Kidney epithelial cell (primary cell): ENCODE data around the gene KCTD15. TPM values are rescaled to one million over a fixed set of nuclear protein-coding genes. Genes with fewer than 3 reads are reported as not detected.

Experiments
- DNase-seq: peaks from one replicate; pipeline ENCODE4 v3.0.0-alpha.2; 2010; ENCODE audit warnings: low read depth
- H3K27me3 ChIP-seq: 2 replicates; pipeline ENCODE4 v1.6.0; 2011; ENCODE audit warnings: low read length; ENCODE audit not compliant: control insufficient read depth, insufficient read depth
- H3K36me3 ChIP-seq: 2 replicates; pipeline ENCODE4 v1.5.1; 2011; ENCODE audit warnings: low read length; ENCODE audit not compliant: control insufficient read depth, insufficient read depth
- H3K4me3 ChIP-seq: 2 replicates; pipeline ENCODE4 v1.5.1; 2011; ENCODE audit warnings: low read depth, mild to moderate bottlenecking, control low read depth, low read length
- CTCF ChIP-seq: IDR thresholded peaks from 2 replicates; pipeline ENCODE4 v1.5.1; 2011; ENCODE audit warnings: mild to moderate bottlenecking, moderate library complexity, low read length, control low read depth, inconsistent platforms; ENCODE audit not compliant: insufficient read depth, poor library complexity, severe bottlenecking
- total RNA-seq: library from RNA; depleted of rRNA; stranded (reverse); fragments of >200 nt; gene quantifications from 2 replicates; pipeline ENCODE4 v1.2.3, GENCODE V29; 2015

KCTD15 gene
- total RNA-seq, 1 donor from 2014 or later = 73.5 TPM

DNA sequence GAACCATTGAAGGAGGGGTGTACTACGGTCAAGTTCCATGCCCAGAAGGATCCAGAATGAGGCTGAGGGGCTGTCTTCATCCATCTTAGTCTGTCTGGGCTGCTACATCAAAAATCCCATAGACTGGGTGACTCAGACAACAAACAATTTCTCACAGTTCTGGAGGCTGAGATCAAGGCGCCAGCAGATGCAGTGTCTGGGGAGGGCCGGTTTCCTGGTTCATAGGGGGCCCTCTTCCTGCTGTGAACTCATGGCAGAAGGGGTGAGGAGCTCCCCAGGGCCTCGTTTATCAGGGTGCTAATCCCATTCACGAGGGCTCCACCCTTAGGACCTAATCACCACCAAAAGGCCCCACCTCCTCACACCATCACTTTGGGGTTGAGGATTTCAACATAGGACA lies 14.7 kb upstream of the KCTD15 start:
- peaks cover 32% of the 10 kb centered on the region for H3K27me3 ChIP-seq
- H3K36me3 ChIP-seq = no peaks in the 10 kb centered on the region
- no peak for TF ChIP-seq CTCF
- DNase-seq = no peak
- H3K4me3 ChIP-seq = no peak overlapping the region

DNA sequence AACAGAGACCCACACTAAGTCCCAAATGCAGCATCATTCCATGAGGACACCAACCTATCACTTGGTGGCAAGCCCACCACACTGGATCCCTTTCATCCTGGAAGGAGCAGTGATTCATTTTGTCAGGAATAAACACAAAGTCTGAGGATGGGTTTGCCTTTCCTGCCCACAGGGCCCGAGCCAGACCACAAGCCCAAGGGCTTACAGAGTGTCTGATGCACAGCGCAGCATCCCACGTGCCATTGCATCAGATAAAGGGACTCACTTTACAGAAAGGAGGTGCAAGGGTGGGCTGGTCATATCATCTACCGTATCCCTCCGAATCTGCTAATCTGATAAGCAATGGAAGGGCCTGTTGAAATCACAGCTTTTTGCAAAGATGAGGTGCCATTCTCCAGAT lies 12.2 kb upstream of the KCTD15 start:
- DNase-seq = no peak
- TF ChIP-seq CTCF = no peak
- H3K4me3 ChIP-seq = no peak overlapping the region
- peaks cover 19% of the 10 kb centered on the region for H3K27me3 ChIP-seq
- no peaks in the 10 kb centered on the region for H3K36me3 ChIP-seq

DNA sequence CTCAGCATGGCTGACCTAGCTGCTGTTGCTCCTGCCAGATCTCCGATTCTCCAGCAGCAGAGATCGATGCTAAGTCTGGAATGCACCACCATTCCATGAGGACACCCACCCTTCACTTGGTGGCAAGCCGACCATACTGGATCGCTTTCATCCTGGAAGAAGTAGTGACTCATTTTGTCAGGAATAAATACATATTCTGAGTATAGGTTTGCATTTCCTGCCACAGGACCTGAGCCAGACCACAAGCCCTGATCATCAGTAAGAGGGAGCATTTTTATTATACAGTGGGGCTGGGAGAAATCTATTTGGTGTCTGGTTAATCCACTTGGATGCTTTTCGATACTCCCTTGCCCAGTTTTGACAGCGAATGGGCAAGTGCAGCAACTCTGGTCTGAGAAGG lies 10.9 kb upstream of the KCTD15 start:
- TF ChIP-seq CTCF = no peak
- H3K27me3 ChIP-seq = peaks cover 10% of the 10 kb centered on the region
- H3K36me3 ChIP-seq = no peaks in the 10 kb centered on the region
- no peak overlapping the region for H3K4me3 ChIP-seq
- DNase-seq = no peak

- DNase-seq = no peak
- no peak for TF ChIP-seq CTCF
- Histone ChIP-seq H3K4me3 (no peak overlapping the region), H3K36me3 (no peaks in the 10 kb centered on the region), H3K27me3 (peaks cover 15% of the 10 kb centered on the region)
Measured at GRCh38 chr19:33788676-33789075, 8.0 kb upstream of the KCTD15 start.

- TF ChIP-seq CTCF = no peak
Measured at GRCh38 chr19:33789344-33789743, 7.3 kb upstream of the KCTD15 start.

GRCh38 chr19:33794683-33795369 lies 1.8 kb upstream of the KCTD15 start:
- DNase-seq = no peak
- no peak for TF ChIP-seq CTCF
- peak overlapping the region; percentile 67 for H3K4me3 ChIP-seq

More at GRCh38 chr19:33789344-33789743, 7.3 kb upstream of the KCTD15 start:
- Histone ChIP-seq H3K27me3 (peaks cover 15% of the 10 kb centered on the region), H3K36me3 (no peaks in the 10 kb centered on the region), H3K4me3 (no peak overlapping the region)
- no peak for DNase-seq

More at GRCh38 chr19:33794683-33795369, 1.8 kb upstream of the KCTD15 start:
- H3K36me3 ChIP-seq = no peaks in the 10 kb centered on the region
- H3K27me3 ChIP-seq = peaks cover 12% of the 10 kb centered on the region
